GM13977 (cell line): ENCODE data around the gene ZDHHC3.

Experiments used
- DNase-seq: peaks from one replicate; pipeline ENCODE4 v3.0.0; 2012; ENCODE audit warnings: low spot score
- in situ Hi-C: fragments of 300-500 bp; cut with MboI; formaldehyde crosslinking; loops from one replicate; pipeline ENCODE4 v1.12.0; 2022; ENCODE audit warnings: low sequenced_read_pairs, low pct_unique_long_range_greater_than_20kb, mixed read lengths, inconsistent platforms; ENCODE audit not compliant: unreplicated experiment
- TF ChIP-seq, protein P1 (sequence below): IDR thresholded peaks from 2 replicates; pipeline ENCODE4 v1.5.1; 2012; ENCODE audit warnings: mild to moderate bottlenecking, control low read depth; ENCODE audit not compliant: insufficient read depth; ENCODE audit errors: extremely low read depth, missing control alignments

Gene ZDHHC3, protein sequence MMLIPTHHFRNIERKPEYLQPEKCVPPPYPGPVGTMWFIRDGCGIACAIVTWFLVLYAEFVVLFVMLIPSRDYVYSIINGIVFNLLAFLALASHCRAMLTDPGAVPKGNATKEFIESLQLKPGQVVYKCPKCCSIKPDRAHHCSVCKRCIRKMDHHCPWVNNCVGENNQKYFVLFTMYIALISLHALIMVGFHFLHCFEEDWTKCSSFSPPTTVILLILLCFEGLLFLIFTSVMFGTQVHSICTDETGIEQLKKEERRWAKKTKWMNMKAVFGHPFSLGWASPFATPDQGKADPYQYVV

DNA sequence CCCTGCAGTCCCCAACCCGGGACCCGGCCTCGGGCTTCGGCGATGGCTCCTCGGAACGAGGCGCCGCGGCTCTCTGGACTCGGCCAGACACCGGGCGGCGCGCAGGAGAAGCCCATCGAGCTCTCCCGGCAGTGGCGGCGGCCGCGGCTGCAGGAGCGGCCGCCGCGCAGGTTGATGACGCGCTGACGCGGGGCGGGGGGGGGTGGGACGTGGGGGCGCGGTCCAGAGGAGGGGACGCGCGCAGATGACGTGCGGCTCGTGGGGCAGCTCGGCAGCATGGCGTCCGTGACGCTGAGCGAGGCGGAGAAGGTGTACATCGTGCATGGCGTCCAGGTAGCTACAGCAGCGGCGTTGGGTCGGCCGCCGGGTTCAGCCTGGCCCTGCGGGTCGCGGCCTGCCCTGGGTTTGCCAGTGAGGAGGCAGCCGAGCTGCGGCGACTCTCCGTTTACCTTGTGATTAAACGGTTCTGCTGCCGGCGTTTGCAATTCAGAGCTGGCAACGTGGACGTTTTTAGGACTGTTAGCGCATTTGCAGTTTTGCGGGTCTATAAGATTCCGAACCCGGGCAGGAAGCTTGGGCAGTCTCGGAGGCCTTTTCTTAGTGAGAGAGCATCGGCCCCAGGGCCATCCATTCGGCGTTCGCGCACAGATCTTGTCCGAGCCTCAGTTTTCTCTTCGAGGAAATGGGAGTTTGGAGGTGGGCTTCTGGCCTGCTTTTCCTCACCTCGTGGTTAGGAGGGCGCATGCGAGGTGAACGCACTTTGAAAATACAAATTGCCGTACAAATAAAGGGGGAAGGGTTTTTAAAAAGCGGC is at the start of gene ZDHHC3, which contains the start of gene EXOSC7:
ZDHHC3 (minus strand) TSS at position 173 of the 814 bp plus-strand sequence. CDS start 16,738 bp downstream, outside the sequence.
EXOSC7 (plus strand) TSS at position 243 of the 814 bp plus-strand sequence; CDS start at position 277, 34 bp downstream.
- TF ChIP-seq, protein P1, sequence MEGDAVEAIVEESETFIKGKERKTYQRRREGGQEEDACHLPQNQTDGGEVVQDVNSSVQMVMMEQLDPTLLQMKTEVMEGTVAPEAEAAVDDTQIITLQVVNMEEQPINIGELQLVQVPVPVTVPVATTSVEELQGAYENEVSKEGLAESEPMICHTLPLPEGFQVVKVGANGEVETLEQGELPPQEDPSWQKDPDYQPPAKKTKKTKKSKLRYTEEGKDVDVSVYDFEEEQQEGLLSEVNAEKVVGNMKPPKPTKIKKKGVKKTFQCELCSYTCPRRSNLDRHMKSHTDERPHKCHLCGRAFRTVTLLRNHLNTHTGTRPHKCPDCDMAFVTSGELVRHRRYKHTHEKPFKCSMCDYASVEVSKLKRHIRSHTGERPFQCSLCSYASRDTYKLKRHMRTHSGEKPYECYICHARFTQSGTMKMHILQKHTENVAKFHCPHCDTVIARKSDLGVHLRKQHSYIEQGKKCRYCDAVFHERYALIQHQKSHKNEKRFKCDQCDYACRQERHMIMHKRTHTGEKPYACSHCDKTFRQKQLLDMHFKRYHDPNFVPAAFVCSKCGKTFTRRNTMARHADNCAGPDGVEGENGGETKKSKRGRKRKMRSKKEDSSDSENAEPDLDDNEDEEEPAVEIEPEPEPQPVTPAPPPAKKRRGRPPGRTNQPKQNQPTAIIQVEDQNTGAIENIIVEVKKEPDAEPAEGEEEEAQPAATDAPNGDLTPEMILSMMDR: no peak
- peak; percentile 96 for DNase-seq
- in situ Hi-C loops: no loop called here

GRCh38 chr3:45024542-45025255 is 48.7 kb upstream of the ZDHHC3 start:
- TF ChIP-seq, protein P1: no peak
- DNase-seq: no peak
- in situ Hi-C loops: loop anchor here (25.0 kb wide), 2 partner anchors 488 to 638 kb away; no protein-coding TSS in a partner anchor

GRCh38 chr3:45023675-45024074 is 47.7 kb upstream of the ZDHHC3 start:
- no peak for DNase-seq
- in situ Hi-C loops: no loop called here
- TF ChIP-seq, protein P1: no peak

- TF ChIP-seq, protein P1: no peak
- DNase-seq: no peak
- in situ Hi-C loops: no loop called here
Measured at GRCh38 chr3:45021524-45022297, 45.7 kb upstream of the ZDHHC3 start.

DNA sequence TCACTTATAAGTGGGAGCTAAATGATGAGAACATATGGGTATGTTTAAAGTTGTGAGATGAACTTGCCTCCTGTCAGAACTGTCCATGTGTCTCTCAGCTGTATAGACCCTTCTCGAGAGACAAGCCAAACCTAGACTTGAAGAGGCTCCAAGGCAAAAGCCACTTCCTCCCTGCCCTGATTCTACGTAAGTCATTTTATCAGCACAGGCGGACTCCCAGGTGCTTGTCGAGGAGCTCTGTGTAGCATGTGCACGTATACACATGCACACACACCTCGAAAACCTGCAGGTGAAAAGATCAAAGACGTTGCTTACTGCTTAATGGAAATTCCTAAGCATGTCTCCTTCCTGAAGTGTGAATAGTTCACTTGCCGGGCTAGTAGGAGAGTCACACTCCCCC is 44.6 kb upstream of the ZDHHC3 start:
- DNase-seq: no peak
- TF ChIP-seq, protein P1: no peak
- in situ Hi-C loops: no loop called here
